ENCODE measurements around the gene SNX9.

Gene SNX9

GRCh38 chr6:157893238-157893637 is 70.2 kb downstream of the SNX9 start:
- no peak overlapping the region for H3K4me2 ChIP-seq (ENCODE audit: low read length)
- H4K20me1 ChIP-seq (ENCODE audit: insufficient read depth, low read length): no peaks in the 10 kb centered on the region
- H3K79me2 ChIP-seq (ENCODE audit: low read length): no peaks in the 10 kb centered on the region
- no peaks in the 10 kb centered on the region for H3K27me3 ChIP-seq (ENCODE audit: low read depth, low read length)
- TF ChIP-seq CTCF (IDR thresholded peaks at IDR 0.05; ENCODE audit: low read depth, low read length) (no peak), EZH2phosphoT487 (IDR thresholded peaks at IDR 0.05; ENCODE audit: low read depth) (no peak)
- no peaks in the 10 kb centered on the region for H3K9me3 ChIP-seq (ENCODE audit: insufficient read depth, low read length)
- H3K36me3 ChIP-seq (replicated peaks; ENCODE audit: low read depth, low read length): no peaks in the 10 kb centered on the region
- H3K4me1 ChIP-seq (ENCODE audit: low read length): no peaks in the 10 kb centered on the region
- H2AFZ ChIP-seq (ENCODE audit: low read depth, low read length): no peak overlapping the region
- no peak overlapping the region for H3K27ac ChIP-seq (ENCODE audit: low read length)
- no peak overlapping the region for H3K9ac ChIP-seq (ENCODE audit: low read length)
- no peak overlapping the region for H3K4me3 ChIP-seq (ENCODE audit: low read length)

GRCh38 chr6:157895585-157895984 is 72.5 kb downstream of the SNX9 start:
- H3K36me3 ChIP-seq (replicated peaks; ENCODE audit: low read depth, low read length): no peaks in the 10 kb centered on the region
- no peaks in the 10 kb centered on the region for H3K4me1 ChIP-seq (ENCODE audit: low read length)
- no peak overlapping the region for H3K4me2 ChIP-seq (ENCODE audit: low read length)
- no peaks in the 10 kb centered on the region for H4K20me1 ChIP-seq (ENCODE audit: insufficient read depth, low read length)
- H3K9ac ChIP-seq (ENCODE audit: low read length): no peak overlapping the region
- no peaks in the 10 kb centered on the region for H3K79me2 ChIP-seq (ENCODE audit: low read length)
- no peaks in the 10 kb centered on the region for H3K27me3 ChIP-seq (ENCODE audit: low read depth, low read length)
- H3K4me3 ChIP-seq (ENCODE audit: low read length): no peak overlapping the region
- TF ChIP-seq CTCF (IDR thresholded peaks at IDR 0.05; ENCODE audit: low read depth, low read length): no peak
- no peak for TF ChIP-seq EZH2phosphoT487 (IDR thresholded peaks at IDR 0.05; ENCODE audit: low read depth)
- no peak overlapping the region for H2AFZ ChIP-seq (ENCODE audit: low read depth, low read length)
- no peak overlapping the region for H3K27ac ChIP-seq (ENCODE audit: low read length)
- no peaks in the 10 kb centered on the region for H3K9me3 ChIP-seq (ENCODE audit: insufficient read depth, low read length)

- Histone ChIP-seq H2AFZ (ENCODE audit: low read depth, low read length) (no peak overlapping the region), H3K9ac (ENCODE audit: low read length) (no peak overlapping the region)
Measured at GRCh38 chr6:157896932-157897331, 73.9 kb downstream of the SNX9 start.

GRCh38 chr6:157898169-157898568 is 75.1 kb downstream of the SNX9 start:
- no peaks in the 10 kb centered on the region for H3K4me1 ChIP-seq (ENCODE audit: low read length)
- H3K27ac ChIP-seq (ENCODE audit: low read length): no peak overlapping the region
- H3K27me3 ChIP-seq (ENCODE audit: low read depth, low read length): no peaks in the 10 kb centered on the region
- H2AFZ ChIP-seq (ENCODE audit: low read depth, low read length): no peak overlapping the region
- no peak overlapping the region for H3K4me2 ChIP-seq (ENCODE audit: low read length)
- H3K79me2 ChIP-seq (ENCODE audit: low read length): no peaks in the 10 kb centered on the region
- no peak overlapping the region for H3K9ac ChIP-seq (ENCODE audit: low read length)
- no peaks in the 10 kb centered on the region for H3K36me3 ChIP-seq (replicated peaks; ENCODE audit: low read depth, low read length)
- H4K20me1 ChIP-seq (ENCODE audit: insufficient read depth, low read length): no peaks in the 10 kb centered on the region
- H3K4me3 ChIP-seq (ENCODE audit: low read length): no peak overlapping the region
- no peak for TF ChIP-seq CTCF (IDR thresholded peaks at IDR 0.05; ENCODE audit: low read depth, low read length)
- TF ChIP-seq EZH2phosphoT487 (IDR thresholded peaks at IDR 0.05; ENCODE audit: low read depth): no peak
- no peaks in the 10 kb centered on the region for H3K9me3 ChIP-seq (ENCODE audit: insufficient read depth, low read length)

More at GRCh38 chr6:157896932-157897331, 73.9 kb downstream of the SNX9 start:
- Histone ChIP-seq H3K9me3 (ENCODE audit: insufficient read depth, low read length) (no peaks in the 10 kb centered on the region), H3K27ac (ENCODE audit: low read length) (no peak overlapping the region), H3K36me3 (replicated peaks; ENCODE audit: low read depth, low read length) (no peaks in the 10 kb centered on the region), H3K4me3 (ENCODE audit: low read length) (no peak overlapping the region), H3K4me1 (ENCODE audit: low read length) (no peaks in the 10 kb centered on the region), H3K27me3 (ENCODE audit: low read depth, low read length) (no peaks in the 10 kb centered on the region), H3K79me2 (ENCODE audit: low read length) (no peaks in the 10 kb centered on the region), H3K4me2 (ENCODE audit: low read length) (no peak overlapping the region), H4K20me1 (ENCODE audit: insufficient read depth, low read length) (no peaks in the 10 kb centered on the region)
- no peak for TF ChIP-seq CTCF (IDR thresholded peaks at IDR 0.05; ENCODE audit: low read depth, low read length)
- TF ChIP-seq EZH2phosphoT487 (IDR thresholded peaks at IDR 0.05; ENCODE audit: low read depth): no peak

All from OCI-LY3 (cell line).